GM21515 (cell line): ENCODE data around the gene PUM1.
A peak's percentile ranks its signal among the peaks of the same experiment; 100 is the strongest.

Experiments
- ATAC-seq: cut with Tn5 transposase; IDR thresholded peaks from one replicate; pipeline ENCODE4 v1.9.1; 2021; ENCODE audit not compliant: unreplicated experiment

Gene PUM1

DNA sequence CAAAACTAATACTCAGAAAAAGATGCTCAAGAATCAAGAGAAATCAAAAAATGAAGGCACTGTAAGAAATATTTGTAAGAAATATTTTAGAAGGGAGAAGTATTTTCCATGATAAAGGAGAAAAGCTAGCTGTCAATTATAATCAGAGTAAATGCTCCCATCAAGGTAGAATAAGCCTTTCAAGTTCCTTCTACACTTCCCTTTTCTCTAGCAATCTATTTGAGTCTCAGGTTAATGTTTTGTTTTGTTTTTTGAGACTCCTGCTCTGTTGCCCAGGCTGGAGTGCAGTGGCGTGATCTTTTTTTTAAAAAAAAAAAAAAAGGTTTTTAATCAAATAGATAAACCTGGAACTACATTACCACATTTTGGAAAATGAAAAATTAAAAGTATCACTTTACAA is 33.3 kb downstream of the PUM1 start:
- no peak for ATAC-seq

DNA sequence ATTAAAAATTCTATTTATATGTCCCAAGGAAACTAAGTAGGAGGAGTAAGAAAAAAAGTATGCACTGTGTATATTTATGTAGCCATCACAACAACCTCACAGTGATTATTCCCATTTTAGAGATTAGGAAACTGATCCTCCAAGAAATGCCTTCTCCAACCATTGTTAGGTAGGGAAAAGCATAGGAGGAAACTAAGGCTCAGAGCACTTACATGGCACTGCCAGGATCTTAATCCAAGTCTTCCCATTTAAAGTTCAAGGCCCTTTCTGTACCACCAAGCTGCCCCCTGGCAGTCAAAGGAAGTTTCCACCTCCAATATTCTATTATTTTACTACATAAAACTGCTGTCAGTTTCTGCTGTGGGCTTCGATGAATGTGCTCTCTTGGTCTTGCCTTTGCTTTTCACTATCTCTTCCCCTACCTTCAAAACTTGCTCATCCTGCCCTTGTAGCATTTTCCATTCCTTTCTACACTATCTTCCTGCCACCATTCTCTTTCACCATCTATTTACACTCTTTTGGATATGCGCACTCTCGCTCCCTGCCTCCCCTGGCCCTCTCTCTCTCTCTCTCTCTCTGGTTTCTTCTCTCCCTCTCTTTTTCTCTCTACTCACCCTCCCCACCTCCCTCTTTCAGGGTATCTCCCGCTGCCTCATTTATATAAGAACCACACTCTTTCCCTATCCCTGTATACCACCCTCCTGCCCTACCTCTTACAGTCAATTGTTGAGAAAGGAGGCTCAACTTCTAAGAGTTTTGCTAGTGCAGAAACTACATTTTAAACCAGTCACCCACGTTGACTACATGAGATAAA is 34.0 kb downstream of the PUM1 start:
- no peak for ATAC-seq

- ATAC-seq, result no peak
These were observed 36.5 kb downstream of the PUM1 start for GRCh38 chr1:31029026-31029425.

DNA sequence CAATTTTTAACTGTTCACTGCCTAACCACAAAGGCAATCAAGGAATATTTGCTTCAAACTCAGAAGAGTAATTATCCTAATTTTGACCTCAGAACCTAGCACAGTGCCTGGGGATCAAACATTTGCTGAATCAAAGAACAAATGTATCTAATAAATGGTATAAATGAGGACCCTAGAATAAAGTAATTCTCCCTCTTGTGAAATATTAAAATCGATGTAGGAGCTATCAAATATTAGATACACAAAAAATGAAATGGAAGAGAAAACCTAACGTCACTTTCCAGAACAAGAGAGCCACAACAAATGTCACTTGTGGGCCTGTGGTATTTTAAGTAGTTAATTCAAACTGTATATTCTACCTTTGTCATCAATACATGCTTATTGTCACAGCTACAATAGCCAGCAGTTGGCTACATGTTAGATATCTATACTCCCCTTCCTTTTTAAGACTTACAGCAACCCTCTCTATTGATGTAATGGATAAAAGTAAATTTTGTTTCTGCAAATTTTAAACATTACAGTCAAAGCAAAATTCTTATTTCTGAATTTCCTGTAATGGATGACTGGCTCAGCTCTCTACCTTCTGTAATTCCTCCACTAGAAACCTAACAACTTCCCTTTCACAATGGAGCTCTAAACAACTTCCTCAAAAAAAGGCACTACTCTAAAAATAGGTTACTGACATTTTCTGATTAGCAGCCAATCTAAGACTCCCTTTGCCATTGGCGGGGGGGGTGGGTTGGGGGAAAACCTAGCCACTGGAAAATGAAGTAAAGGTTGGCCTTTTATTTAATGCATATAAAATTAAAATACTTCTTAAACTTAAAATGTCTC is 37.6 kb downstream of the PUM1 start:
- ATAC-seq, result no peak

DNA sequence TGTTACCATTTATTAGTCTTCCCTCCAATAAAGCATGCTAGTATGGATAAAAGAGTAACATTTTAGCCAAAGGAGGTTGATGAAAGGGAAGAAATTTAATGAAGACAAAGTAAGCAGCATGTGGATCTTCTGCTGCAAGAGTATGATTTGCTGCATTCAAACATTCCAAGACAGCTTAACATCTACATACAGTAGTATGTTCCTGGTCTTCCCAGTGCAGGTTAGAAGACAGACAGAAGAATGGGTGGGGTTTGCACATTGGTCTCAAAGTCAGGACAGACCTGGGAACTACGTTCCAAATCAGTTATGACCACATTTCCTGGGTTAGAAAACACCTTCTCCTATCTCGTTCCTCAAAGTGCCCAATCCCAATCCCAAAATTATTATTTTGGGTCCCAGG is 43.3 kb downstream of the PUM1 start:
- no peak for ATAC-seq

GRCh38 chr1:31020007-31020790 is 45.3 kb downstream of the PUM1 start:
- ATAC-seq, result no peak

DNA sequence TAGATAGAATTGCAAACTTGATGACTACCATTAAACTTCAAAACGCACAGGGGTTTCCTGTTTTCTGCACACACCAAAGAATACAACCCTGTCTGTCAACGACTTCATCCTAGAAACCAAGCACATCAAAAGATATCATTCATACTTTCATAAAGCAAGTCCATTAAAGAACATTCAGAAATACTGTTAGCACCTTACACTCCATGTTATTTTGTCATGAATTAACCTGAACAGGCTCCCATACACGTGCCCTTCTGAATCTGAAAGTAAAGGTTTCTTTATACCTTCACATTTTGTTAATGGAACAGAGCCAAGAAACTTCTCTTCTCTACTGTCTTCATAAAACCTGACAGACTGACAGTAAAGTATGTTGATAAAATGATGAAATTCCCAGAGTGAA is 46.1 kb downstream of the PUM1 start:
- no peak for ATAC-seq

DNA sequence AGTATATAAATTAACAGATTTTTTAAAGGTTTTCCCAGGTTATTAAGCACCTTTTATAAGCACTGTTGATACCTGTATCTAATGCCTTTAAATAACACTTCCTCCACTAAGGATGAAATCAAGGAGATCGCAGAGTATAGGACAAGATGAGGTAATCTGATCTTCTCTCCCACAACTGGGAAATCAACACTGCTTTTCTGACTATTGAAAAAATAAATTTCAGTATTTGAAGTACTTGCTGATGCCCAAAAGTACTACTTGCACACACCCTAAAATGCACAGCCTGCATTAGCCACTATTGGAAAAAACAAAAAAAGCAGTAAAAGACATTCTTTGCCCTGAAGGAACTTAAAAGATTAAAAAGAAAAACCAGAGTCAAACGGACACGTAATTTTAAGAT is 48.6 kb downstream of the PUM1 start:
- no peak for ATAC-seq

GRCh38 chr1:31013187-31013864 is 52.2 kb downstream of the PUM1 start:
- peak; percentile 53 for ATAC-seq

GRCh38 chr1:31012210-31012924 is 53.1 kb downstream of the PUM1 start:
- no peak for ATAC-seq

DNA sequence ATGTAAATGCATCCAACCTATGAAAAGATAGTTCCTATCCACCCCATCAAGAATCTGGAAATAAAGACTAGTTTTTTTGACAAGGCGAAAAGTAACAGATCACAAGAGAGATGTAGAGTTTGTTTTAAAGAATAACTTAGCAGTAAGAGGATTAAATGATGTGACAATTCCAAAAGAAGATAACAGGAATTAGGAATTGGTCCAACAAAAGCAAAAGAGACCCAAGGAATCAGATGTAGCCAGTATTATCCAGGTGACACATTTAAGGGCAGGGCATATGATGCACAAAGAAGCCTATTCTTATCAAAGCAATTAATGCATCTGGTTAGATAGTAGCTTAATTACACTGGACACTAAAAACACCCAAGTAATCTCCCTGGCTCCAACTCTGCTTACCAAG is 53.8 kb downstream of the PUM1 start:
- no peak for ATAC-seq

- ATAC-seq, result no peak
These were observed 55.2 kb downstream of the PUM1 start for GRCh38 chr1:31010086-31010989.

DNA sequence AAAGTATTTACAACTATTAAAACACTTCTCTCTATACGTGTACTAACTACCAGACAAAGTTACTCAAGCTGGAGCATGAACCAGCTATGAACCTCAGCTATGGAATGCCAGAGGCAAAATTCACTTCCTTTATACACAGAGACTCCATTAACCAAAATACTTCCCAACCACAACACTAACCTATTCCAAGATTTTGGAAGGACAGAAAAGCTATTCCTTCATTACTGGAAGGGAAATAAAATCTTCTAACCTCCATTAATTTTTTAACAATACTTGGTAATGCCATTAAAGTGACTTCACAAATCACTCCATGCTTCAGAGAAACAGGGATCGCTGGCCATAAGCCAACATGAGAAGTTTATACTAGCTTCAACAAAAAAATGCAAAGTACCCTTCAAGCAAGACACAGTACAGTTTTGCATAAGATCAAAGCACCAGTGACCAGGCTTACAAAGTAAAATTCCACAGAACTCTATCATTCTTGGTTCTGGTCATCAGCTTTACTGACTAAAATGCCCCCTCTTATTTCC is 58.0 kb downstream of the PUM1 start:
- ATAC-seq, result no peak

- no peak for ATAC-seq
These were observed 58.8 kb downstream of the PUM1 start for GRCh38 chr1:31006747-31007146.

GRCh38 chr1:31005617-31006166 is 59.8 kb downstream of the PUM1 start:
- ATAC-seq, result no peak

- no peak for ATAC-seq
These were observed 60.3 kb downstream of the PUM1 start for GRCh38 chr1:31005198-31005597.

DNA sequence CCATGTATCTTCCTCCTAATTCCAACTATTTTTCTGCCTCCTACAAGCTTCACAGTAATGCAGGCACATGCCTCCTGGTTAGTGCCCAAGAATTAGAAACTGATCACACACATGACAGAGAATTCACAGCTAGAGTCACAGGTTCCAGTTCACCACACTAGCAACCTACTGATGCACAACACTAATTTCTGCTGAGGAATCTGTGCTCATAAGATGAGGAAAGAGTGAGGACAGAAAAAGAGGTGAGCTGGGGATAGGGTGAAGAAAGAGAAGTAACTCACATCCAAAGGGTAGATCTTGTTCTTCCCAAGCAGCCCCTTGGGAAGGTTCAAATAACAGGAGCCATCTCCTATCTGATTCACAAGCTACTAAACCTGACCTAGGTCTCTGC is 61.3 kb downstream of the PUM1 start:
- ATAC-seq, result no peak

DNA sequence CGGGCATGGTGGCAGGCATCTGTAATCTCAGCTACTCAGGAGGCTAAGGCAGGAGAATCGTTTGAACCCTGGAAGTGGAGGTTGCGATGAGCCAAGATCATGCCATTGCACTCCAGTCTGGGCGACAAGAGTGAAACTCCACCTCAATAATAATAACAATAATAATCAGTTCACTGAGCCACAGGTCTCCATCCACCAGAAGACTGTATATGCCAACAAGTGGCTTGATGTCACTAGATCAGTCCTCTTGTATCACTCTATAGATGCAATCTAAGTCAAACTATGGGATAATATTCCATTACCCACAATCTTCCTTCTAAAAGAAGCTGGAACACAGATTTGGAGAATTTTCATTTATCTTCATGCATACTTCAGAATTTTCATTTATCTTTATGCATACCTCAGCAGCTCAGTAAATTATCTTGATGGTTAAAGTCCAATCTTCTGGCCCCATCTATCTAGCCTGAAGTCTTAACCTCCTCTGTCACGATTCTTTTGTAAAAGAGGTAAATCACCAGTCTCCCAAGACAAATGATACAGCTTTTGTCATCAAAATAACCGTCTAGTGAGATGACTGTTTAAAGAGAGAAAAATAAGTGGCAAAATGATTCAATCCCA is 61.8 kb downstream of the PUM1 start:
- ATAC-seq, result no peak
